Natural killer cell treated with Interleukin-12 subunit alpha and Interleukin-12 subunit beta and Interleukin-15 and Interleukin-18, amount 100 ng/mL, for 72 hours (primary cell): ENCODE results near the gene FOSB. TPM values are rescaled to one million over a fixed set of nuclear protein-coding genes. Genes with fewer than 3 reads are reported as not detected.
A peak's percentile ranks its signal among the peaks of the same experiment; 100 is the strongest.
"Not testable (repeated sequence)": the region's sequence is repeated elsewhere in the genome, so short reads cannot be mapped to it uniquely, and the experiment has no call there.

ENCODE experiments used
- ATAC-seq, 2 donors: fragments of 150-1000 bp; cut with Tn5 transposase in 1 of 2; sonication (Bioruptor Pico), chemical (Tn5 transposase) in 1 of 2; 2 replicates each; pipeline ENCODE4 v1.10.0; 2021
- DNase-seq: peaks from one replicate; pipeline ENCODE4 v3.0.0; 2022; ENCODE audit warnings: low spot score
- H3K27ac Mint-ChIP-seq, 2 donors: 1 replicate in 1 of 2; 2 replicates in 1 of 2; pipeline ENCODE4 v1.8.0; 2022; ENCODE audit warnings: mixed read lengths in 2 of 2, mild to moderate bottlenecking in 1 of 2, moderate library complexity in 1 of 2
- H3K27me3 Mint-ChIP-seq, 2 donors: 1 replicate in 1 of 2; 2 replicates in 1 of 2; pipeline ENCODE4 v1.8.0; 2022; ENCODE audit warnings: mixed read lengths in 2 of 2
- H3K36me3 Mint-ChIP-seq: one replicate; pipeline ENCODE4 v1.8.0; 2022; ENCODE audit warnings: mixed read lengths
- H3K4me1 Mint-ChIP-seq, 2 donors: 1 replicate in 1 of 2; 2 replicates in 1 of 2; pipeline ENCODE4 v1.8.0; 2022; ENCODE audit warnings: low read depth in 2 of 2, mixed read lengths in 2 of 2, mild to moderate bottlenecking in 1 of 2
- H3K4me3 Mint-ChIP-seq: one replicate; pipeline ENCODE4 v1.8.0; 2022; ENCODE audit warnings: mixed read lengths
- H3K9me3 Mint-ChIP-seq: 2 replicates; pipeline ENCODE4 v1.8.0; 2022; ENCODE audit warnings: mixed read lengths
- total RNA-seq, 2 donors: library from RNA; stranded (reverse); gene quantifications; one replicate each; pipeline ENCODE4 v1.2.3, GENCODE V29; 2022

The FOSB gene
- total RNA-seq, 2 donors from 2014 or later, result 16.3 to 18.0 TPM

DNA sequence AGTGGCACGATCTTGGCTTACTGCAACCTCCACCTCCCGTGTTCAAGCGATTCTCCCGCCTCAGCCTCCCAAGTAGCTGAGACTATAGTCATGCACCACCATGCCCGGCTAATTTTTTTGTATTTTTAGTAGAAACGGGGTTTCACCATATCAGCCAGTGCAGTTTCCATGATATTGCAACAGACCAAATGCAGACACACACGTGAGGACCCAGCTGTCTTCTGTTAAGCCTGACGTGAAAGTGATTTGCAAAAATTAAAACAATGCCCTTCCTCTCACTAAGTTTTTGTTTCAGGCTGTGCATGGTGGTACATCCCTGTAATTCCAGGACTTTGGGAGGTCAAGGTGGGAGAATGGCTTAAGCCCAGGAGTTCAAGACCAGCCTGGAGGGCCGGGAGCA lies 36.8 kb upstream of the FOSB start:
- H3K4me1 Mint-ChIP-seq, H3K36me3 Mint-ChIP-seq, ATAC-seq, DNase-seq, H3K27ac Mint-ChIP-seq, H3K9me3 Mint-ChIP-seq, H3K27me3 Mint-ChIP-seq, H3K4me3 Mint-ChIP-seq: not testable (repeated sequence)

DNA sequence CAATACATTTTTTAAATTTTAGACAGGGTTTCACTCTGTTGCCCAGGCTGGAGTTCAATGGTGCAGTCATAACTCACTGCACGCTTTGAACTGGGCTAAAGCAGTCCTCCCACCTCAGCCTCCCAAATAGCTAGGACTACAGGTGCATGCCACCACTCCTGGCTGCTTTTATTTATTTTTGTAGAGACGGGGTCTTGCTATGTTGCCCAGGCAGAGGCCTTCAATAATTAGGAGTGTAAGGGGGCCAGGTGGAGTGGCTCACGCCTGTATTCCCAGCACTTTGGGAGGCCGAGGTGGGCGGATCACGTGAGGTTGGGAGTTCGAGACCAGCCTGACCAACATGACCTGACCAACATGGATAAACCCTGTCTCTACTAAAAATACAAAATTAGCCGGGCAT lies 35.3 kb upstream of the FOSB start:
- H3K36me3 Mint-ChIP-seq, H3K9me3 Mint-ChIP-seq, H3K4me1 Mint-ChIP-seq, H3K4me3 Mint-ChIP-seq, H3K27me3 Mint-ChIP-seq, ATAC-seq, H3K27ac Mint-ChIP-seq, DNase-seq: not testable (repeated sequence)

DNA sequence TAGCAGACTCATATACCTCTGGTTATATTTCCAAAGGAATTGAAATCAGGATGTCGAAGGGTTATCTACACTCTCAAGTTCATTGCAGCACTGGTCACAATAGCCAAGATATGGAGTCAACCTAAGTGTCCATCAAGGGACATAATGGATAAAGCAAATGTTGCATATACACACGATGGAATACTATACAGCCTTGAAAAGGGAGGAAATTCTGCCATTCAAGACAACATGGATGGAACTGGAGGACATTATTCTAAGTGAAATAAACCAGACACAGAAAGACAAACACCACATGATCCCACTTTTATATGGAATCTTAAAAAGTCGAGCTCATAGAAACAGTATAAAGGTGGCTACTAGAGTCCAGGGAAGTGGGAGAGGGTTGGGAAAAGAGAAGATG lies 30.5 kb upstream of the FOSB start:
- no peaks in the 10 kb centered on the region for H3K9me3 Mint-ChIP-seq
- no peak for ATAC-seq
- no peaks in the 10 kb centered on the region for H3K36me3 Mint-ChIP-seq
- no peaks in the 10 kb centered on the region for H3K27me3 Mint-ChIP-seq
- no peak overlapping the region for H3K4me3 Mint-ChIP-seq
- H3K4me1 Mint-ChIP-seq, result peaks cover 14 to 15% of the 10 kb centered on the region in 2 donors
- no peak for DNase-seq
- no peak overlapping the region for H3K27ac Mint-ChIP-seq

DNA sequence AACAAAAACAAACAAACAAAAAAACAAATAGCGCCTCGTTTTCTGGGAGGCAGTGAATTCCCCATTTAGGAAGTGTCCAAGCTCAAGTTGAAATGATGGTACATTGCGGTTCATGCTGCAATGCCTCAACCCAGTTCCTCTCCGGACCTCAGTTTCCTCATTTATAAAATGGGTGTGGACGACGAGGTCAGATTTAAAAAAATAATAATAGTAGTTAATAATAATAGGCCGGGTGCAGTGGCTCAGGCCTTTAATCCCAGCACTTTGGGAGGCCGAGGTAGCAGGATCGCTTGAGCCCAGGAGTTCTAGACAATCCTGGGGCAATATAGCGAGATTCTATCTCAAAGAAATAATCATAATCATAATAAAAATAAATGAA lies 28.6 kb upstream of the FOSB start:
- peaks cover 29 to 30% of the 10 kb centered on the region in 2 donors for H3K4me1 Mint-ChIP-seq
- no peaks in the 10 kb centered on the region for H3K36me3 Mint-ChIP-seq
- DNase-seq (no peak), ATAC-seq (no peak)
- H3K27me3 Mint-ChIP-seq, result no peaks in the 10 kb centered on the region
- no peaks in the 10 kb centered on the region for H3K9me3 Mint-ChIP-seq
- no peak overlapping the region for H3K27ac Mint-ChIP-seq
- peak overlapping the region; percentile 82 for H3K4me3 Mint-ChIP-seq

DNA sequence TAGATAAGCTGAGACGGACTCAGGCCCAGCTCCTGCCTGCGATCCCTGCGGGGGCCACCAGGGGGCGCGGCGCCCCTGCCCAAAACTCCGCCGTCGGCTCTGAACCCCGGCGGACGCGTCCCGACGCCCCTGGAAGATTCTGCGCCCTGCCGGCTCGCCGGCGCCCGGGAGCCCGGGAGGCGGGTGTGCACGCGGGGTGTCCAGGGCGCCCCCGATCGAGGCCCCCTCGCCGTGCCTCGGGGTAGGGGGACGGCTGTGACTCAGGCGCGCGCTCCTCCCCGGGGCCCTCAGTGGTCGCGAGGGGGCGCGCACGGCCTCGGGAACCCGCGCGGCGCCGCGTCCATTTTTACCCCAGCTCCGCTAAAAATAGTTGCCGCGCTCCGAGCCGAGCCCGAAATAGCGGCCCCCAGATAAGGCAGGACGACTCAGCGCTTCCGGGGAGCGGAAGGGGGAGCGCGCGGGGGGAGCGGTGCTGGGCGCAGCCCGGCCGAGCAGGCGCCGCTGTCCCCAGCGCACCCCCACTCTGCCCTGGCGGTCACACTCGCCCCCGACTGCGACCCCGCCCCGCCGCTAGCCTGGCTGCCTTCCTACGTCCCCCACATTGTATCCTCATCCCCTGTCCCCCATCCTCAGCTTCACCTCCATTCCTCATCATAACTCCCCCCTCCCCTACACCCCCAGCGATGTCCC lies 28.1 kb upstream of the FOSB start:
- no peaks in the 10 kb centered on the region for H3K9me3 Mint-ChIP-seq
- ATAC-seq (peak; percentile 82 to 84), DNase-seq (peak; percentile 86)
- H3K4me1 Mint-ChIP-seq, result peaks cover 34 to 35% of the 10 kb centered on the region in 2 donors
- H3K27me3 Mint-ChIP-seq, result no peaks in the 10 kb centered on the region
- H3K4me3 Mint-ChIP-seq, result peak overlapping the region; percentile 82
- no peaks in the 10 kb centered on the region for H3K36me3 Mint-ChIP-seq
- H3K27ac Mint-ChIP-seq, result peak overlapping the region; percentile 73 to 89

DNA sequence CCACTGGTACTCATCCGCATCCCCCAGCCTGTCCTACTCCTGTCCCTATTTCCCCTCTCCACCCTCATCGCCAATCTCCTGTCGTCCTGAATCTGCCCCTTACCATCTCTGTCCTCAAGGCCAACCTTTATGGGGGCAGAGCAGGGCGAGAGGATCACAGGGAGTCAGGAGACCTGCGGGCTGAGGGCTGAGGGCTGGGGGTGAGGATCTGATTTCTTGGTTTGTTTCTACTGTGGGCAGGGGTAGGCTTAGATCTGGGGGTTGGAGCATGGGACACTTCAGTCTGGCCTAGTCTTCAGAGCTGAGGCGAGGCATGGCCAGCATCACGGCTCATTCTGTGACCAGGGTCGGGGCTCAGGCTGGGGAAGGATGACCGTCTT lies 27.5 kb upstream of the FOSB start:
- peaks cover 40% of the 10 kb centered on the region in 2 donors for H3K4me1 Mint-ChIP-seq
- ATAC-seq (no peak), DNase-seq (no peak)
- peak overlapping the region; percentile 73 to 89 for H3K27ac Mint-ChIP-seq
- no peaks in the 10 kb centered on the region for H3K9me3 Mint-ChIP-seq
- H3K27me3 Mint-ChIP-seq, result no peaks in the 10 kb centered on the region
- H3K36me3 Mint-ChIP-seq, result no peaks in the 10 kb centered on the region
- peak overlapping the region; percentile 82 for H3K4me3 Mint-ChIP-seq

DNA sequence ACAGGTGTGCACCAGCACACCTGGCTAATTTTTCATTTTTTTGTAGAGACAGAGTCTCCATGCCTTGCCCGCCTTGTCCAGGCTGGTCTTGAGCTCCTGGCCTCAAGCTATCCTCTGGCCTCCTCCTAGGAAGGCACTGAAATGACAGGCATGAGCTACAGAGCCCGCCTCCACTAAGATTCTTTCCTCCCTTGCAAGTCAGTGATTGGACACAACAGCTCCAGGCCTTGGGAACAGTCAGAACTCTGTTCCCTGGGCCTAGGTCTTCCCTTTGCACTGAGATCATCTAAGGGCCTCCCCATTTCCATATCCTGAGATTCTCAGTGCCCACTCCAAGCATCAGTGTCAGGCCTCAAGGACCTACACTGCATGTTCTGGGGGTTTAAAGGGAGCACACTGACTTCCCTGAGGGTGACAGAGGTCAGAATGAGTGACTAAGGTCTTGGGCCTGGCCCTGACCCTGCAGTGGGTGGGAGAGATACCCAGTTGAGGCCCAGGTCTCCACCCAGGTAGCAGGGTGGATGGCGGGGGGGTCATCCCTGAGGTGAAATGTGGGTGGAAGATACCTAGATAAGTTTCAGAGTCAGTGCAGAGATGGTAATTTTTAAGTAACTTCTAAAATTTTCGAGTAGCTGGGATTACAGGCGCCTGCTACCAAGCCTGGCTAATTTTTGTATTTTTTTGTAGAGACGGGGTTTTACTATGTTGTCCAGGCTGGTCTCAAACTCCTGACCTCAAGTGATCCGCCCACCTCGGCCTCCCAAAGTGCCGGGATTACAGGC lies 26.7 kb upstream of the FOSB start:
- Mint-ChIP-seq H3K27me3 (no peaks in the 10 kb centered on the region), H3K4me3 (peak overlapping the region; percentile 82), H3K27ac (peak overlapping the region; percentile 73 to 89), H3K36me3 (no peaks in the 10 kb centered on the region), H3K9me3 (no peaks in the 10 kb centered on the region), H3K4me1 (peaks cover 45 to 46% of the 10 kb centered on the region in 2 donors)
- ATAC-seq (no peak), DNase-seq (no peak)

DNA sequence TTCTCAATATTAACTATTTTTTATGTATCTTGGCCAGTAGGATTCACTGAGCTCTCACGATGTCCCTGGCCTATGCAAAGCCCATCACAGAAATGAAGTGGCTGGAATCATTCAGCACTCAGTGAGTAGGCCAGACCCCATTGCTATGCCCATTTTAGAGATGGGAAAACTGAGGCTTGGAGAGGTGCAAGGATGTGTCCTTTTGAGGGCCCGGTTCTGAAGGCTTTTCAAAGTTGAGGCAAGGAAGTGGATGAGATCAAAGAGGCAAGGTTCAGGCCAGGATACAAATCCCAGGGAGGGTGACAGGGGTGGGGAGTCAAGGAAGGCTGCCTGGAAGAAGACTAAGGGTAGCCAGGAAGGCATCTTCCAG lies 25.4 kb upstream of the FOSB start:
- Mint-ChIP-seq H3K36me3 (no peaks in the 10 kb centered on the region), H3K27me3 (no peaks in the 10 kb centered on the region), H3K4me3 (peak overlapping the region; percentile 90), H3K9me3 (no peaks in the 10 kb centered on the region), H3K4me1 (peaks cover 51 to 53% of the 10 kb centered on the region in 2 donors), H3K27ac (peak overlapping the region; percentile 75 to 97)
- no peak for DNase-seq
- ATAC-seq, result no peak

DNA sequence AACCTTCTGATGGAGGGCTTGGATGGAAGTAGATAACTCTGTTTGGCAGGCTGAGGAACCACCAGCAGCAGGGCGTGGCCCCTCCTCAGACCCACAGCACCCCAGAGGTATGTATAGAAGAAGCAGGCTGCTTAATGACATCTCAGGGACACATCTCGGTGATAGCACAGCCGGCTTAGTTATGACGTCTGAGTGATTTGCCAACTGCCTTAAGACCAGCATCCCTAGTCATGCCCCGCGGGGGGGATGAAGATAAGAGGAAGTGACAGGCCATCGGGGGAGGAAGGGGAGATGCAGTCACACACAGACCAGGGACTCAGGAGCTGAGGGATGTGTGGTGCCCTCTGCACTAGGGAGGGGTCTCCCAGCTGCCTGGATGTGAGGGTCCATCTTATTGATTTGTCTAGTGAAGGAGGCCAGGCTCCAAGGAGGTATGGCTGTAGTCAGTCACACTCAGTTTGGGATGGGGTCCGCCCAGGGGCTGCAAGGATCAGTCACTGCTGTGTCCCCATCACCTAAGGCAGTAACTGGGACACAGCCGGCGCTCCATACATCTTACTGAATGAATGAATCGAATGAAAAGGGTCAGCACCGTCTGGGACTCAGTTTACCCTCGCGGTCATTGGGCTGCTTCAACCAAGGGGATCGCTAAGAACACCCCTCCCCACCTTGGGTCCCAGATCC lies 24.9 kb upstream of the FOSB start:
- no peaks in the 10 kb centered on the region for H3K36me3 Mint-ChIP-seq
- no peak for DNase-seq
- no peaks in the 10 kb centered on the region for H3K9me3 Mint-ChIP-seq
- peak overlapping the region; percentile 75 to 97 for H3K27ac Mint-ChIP-seq
- H3K27me3 Mint-ChIP-seq, result no peaks in the 10 kb centered on the region
- ATAC-seq, result peak in 1 of 2 donors; percentile 2
- H3K4me1 Mint-ChIP-seq, result peaks cover 54 to 56% of the 10 kb centered on the region in 2 donors
- H3K4me3 Mint-ChIP-seq, result peak overlapping the region; percentile 90

DNA sequence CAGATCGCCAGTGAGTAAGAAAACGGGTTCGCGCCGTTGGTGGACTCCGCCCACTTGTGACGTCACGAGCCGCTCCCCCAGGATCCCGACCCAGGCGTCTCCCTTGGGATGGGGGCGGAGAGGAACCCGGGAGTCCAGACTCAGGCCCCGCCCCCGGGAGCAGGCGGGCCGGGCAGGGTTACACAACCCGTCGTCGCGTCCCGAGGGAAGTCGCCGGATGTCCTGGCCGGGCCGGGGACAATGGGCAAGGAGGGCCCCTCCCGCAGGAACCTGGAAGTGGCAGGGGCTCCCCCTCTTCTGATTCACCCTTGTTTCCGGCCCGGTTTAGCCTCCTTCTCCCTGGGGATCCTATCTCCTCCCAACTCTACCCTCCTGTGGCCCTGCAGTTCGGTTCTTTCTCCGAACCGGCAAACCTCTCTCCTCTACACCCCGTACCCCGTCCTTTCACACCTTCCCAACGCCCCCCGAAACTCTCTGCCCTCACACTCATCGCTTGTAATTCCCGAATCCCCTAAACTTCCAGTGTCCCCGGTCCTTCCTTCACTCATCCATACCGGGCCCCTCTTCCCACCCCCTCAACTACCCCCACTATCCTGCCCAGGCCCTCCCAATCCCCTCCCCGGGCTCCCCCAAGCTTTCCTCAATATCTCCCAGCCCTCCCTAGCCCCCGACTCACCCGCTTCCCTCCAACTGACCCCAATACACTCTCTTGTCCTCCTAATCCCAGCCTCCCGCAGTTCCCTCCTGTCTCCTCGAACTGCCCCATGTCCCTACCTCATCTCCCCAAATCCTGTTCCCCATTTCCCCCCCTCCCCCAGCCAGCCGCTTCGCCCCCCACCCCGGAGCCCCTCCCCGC lies 24.1 kb upstream of the FOSB start:
- Mint-ChIP-seq H3K9me3 (no peaks in the 10 kb centered on the region), H3K4me1 (peaks cover 59 to 63% of the 10 kb centered on the region in 2 donors), H3K4me3 (peak overlapping the region; percentile 90), H3K27me3 (no peaks in the 10 kb centered on the region), H3K27ac (peak overlapping the region; percentile 75 to 97), H3K36me3 (no peaks in the 10 kb centered on the region)
- peak; percentile 81 for DNase-seq
- ATAC-seq, result peak; percentile 27 to 57

DNA sequence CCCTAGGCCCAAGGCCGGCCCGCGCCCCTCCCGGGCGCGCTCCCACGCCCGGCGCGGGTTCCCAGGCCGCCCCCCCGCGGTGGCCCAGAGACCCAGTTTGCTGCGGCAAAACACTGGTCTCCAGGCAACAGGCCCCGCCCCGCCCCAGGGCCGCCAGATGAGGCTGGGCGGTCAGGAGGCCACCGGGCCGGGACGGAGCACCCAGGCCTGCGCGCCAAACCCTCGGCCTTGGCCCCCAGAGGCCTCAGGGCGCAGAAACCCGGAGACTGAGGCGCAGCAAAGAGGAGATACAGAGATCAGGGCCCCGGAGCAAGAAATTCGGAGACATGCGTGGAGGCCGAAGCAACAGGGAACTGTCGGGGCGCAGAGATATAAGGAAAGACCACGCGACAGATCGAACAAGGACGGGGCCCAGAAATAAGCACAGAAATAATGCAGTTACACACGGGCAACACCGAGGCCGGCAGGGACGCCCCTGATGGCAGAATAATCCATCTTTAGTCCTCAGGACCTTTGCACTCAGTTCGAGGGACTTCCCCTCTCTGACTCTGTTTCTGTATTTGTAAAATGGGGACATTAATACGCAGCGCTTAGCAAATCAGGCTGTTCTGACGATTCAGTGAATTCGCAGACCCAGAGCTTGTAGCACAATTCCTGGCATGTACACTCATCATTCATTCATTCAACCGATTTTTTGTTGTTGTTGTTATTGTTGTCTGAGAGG lies 23.3 kb upstream of the FOSB start:
- H3K27ac Mint-ChIP-seq, result peak overlapping the region; percentile 75 to 97
- H3K4me1 Mint-ChIP-seq, result peaks cover 65 to 70% of the 10 kb centered on the region in 2 donors
- ATAC-seq (peak; percentile 80 to 83), DNase-seq (peak; percentile 91)
- no peaks in the 10 kb centered on the region for H3K9me3 Mint-ChIP-seq
- peak overlapping the region; percentile 90 for H3K4me3 Mint-ChIP-seq
- H3K36me3 Mint-ChIP-seq, result no peaks in the 10 kb centered on the region
- no peaks in the 10 kb centered on the region for H3K27me3 Mint-ChIP-seq

DNA sequence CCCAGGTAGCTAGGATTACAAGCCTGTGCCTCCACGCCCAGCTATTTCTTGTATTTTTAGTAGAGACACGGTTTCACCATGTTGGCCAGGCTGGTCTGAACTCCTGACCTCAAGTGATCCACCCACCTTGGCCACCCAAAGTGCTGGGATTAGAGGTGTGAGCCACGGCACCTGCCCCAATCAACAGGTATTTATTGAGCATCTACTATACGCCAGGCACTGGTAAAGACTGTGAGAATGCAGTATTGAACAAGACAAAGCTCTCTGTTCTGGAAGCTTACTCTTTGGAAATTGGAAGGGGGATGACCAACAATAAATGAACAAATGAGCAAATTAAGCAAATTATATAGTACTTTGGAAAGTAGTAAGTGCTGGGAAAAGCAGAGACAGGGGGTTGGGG lies 22.7 kb upstream of the FOSB start:
- ATAC-seq, result no peak
- Mint-ChIP-seq H3K36me3 (no peaks in the 10 kb centered on the region), H3K9me3 (no peaks in the 10 kb centered on the region), H3K4me1 (peaks cover 66 to 72% of the 10 kb centered on the region in 2 donors), H3K27me3 (no peaks in the 10 kb centered on the region), H3K4me3 (peak overlapping the region; percentile 90), H3K27ac (peak overlapping the region; percentile 7 to 97)
- DNase-seq, result no peak

DNA sequence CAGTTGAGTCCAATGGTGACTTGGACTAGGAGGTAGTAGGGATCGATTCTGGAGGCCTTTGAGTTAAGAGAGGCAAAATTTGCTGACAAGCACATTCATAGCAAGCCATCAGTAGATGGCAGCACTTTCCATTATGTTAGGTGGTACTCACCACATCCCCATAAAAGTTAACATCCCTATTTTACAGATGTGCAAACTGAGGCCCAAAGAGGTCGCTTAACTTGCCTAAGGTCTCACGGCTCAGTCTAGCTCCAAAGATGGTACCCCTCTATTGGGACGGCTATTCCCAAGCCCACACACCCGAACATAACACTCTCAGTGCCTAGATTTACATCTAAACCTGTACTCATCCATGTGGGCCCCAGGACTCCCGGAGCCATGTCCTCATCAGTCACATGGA lies 21.5 kb upstream of the FOSB start:
- DNase-seq, result no peak

More for the DNA sequence above, 21.5 kb upstream of the FOSB start:
- no peaks in the 10 kb centered on the region for H3K9me3 Mint-ChIP-seq
- H3K36me3 Mint-ChIP-seq, result no peaks in the 10 kb centered on the region
- H3K27me3 Mint-ChIP-seq, result no peaks in the 10 kb centered on the region
- peak overlapping the region in 1 of 2 donors; percentile 19 for H3K27ac Mint-ChIP-seq
- peaks cover 62 to 68% of the 10 kb centered on the region in 2 donors for H3K4me1 Mint-ChIP-seq
- ATAC-seq, result no peak
- H3K4me3 Mint-ChIP-seq, result no peak overlapping the region
